ENCODE measurements around the gene CETN1. TPM values are rescaled to one million over a fixed set of nuclear protein-coding genes. Genes with fewer than 3 reads are reported as not detected.

CETN1 gene
- total and polyA plus RNA-seq, 2 donors from 2014 or later, result not detected

GRCh38 chr18:576924-577323 is 3.3 kb upstream of the CETN1 start:
- H3K9me3 ChIP-seq (ENCODE audit: control insufficient read depth in 2 of 3, insufficient read depth in 1 of 3, low read length in 3 of 3), result no peaks in the 10 kb centered on the region
- H3K4me1 ChIP-seq (ENCODE audit: control insufficient read depth in 2 of 3, insufficient read depth in 2 of 3, low read depth in 1 of 3, low read length in 3 of 3), result peaks cover 0 to 2% (median 0%) of the 10 kb centered on the region in 3 donors
- H3K9ac ChIP-seq (ENCODE audit: low read length in 3 of 3), result no peak overlapping the region
- FAIRE-seq (no peak), DNase-seq (no peak)
- H3K27me3 ChIP-seq (ENCODE audit: control insufficient read depth, insufficient read depth, low read length), result no peaks in the 10 kb centered on the region
- intact Hi-C loops (cut with DNase I), result no loop called here
- TF ChIP-seq CTCF (IDR thresholded peaks at IDR 0.05; ENCODE audit: borderline replicate concordance, extremely low read depth, insufficient read depth), result no peak
- H3K4me3 ChIP-seq (ENCODE audit: low read length in 3 of 3), result no peak overlapping the region
- no peak overlapping the region for H3K27ac ChIP-seq (ENCODE audit: low read depth in 2 of 2, low read length in 2 of 2)
- H3K36me3 ChIP-seq (ENCODE audit: control insufficient read depth in 2 of 3, insufficient read depth in 3 of 3, low read length in 3 of 3), result no peaks in the 10 kb centered on the region

GRCh38 chr18:577643-578375 is 2.4 kb upstream of the CETN1 start:
- peaks cover 0 to 2% (median 0%) of the 10 kb centered on the region in 3 donors for H3K4me1 ChIP-seq (ENCODE audit: control insufficient read depth in 2 of 3, insufficient read depth in 2 of 3, low read depth in 1 of 3, low read length in 3 of 3)
- intact Hi-C loops (cut with DNase I), result no loop called here
- DNase-seq, result peak in 1 of 5 donors; percentile 78
- no peak for FAIRE-seq
- no peaks in the 10 kb centered on the region for H3K27me3 ChIP-seq (ENCODE audit: control insufficient read depth, insufficient read depth, low read length)
- H3K9me3 ChIP-seq (ENCODE audit: control insufficient read depth in 2 of 3, insufficient read depth in 1 of 3, low read length in 3 of 3), result no peaks in the 10 kb centered on the region
- no peak overlapping the region for H3K9ac ChIP-seq (ENCODE audit: low read length in 3 of 3)
- H3K27ac ChIP-seq (ENCODE audit: low read depth in 2 of 2, low read length in 2 of 2), result no peak overlapping the region
- no peak overlapping the region for H3K4me3 ChIP-seq (ENCODE audit: low read length in 3 of 3)
- no peak for TF ChIP-seq CTCF (IDR thresholded peaks at IDR 0.05; ENCODE audit: borderline replicate concordance, extremely low read depth, insufficient read depth)
- no peaks in the 10 kb centered on the region for H3K36me3 ChIP-seq (ENCODE audit: control insufficient read depth in 2 of 3, insufficient read depth in 3 of 3, low read length in 3 of 3)

GRCh38 chr18:579238-579637 is 942 bp upstream of the CETN1 start:
- FAIRE-seq (no peak), DNase-seq (no peak)
- intact Hi-C loops (cut with DNase I), result no loop called here
- peaks cover 0 to 5% (median 0%) of the 10 kb centered on the region in 3 donors for H3K9me3 ChIP-seq (ENCODE audit: control insufficient read depth in 2 of 3, insufficient read depth in 1 of 3, low read length in 3 of 3)
- H3K27ac ChIP-seq (ENCODE audit: low read depth in 2 of 2, low read length in 2 of 2), result no peak overlapping the region
- H3K9ac ChIP-seq (ENCODE audit: low read length in 3 of 3), result no peak overlapping the region
- H3K36me3 ChIP-seq (ENCODE audit: control insufficient read depth in 2 of 3, insufficient read depth in 3 of 3, low read length in 3 of 3), result no peaks in the 10 kb centered on the region
- H3K27me3 ChIP-seq (ENCODE audit: control insufficient read depth, insufficient read depth, low read length), result no peaks in the 10 kb centered on the region
- peaks cover 0 to 2% (median 0%) of the 10 kb centered on the region in 3 donors for H3K4me1 ChIP-seq (ENCODE audit: control insufficient read depth in 2 of 3, insufficient read depth in 2 of 3, low read depth in 1 of 3, low read length in 3 of 3)
- no peak overlapping the region for H3K4me3 ChIP-seq (ENCODE audit: low read length in 3 of 3)
- TF ChIP-seq CTCF (IDR thresholded peaks at IDR 0.05; ENCODE audit: borderline replicate concordance, extremely low read depth, insufficient read depth), result no peak

Measured in kidney (tissue), 14 donors.